Small intestine (tissue), 7 donors: ENCODE data around the gene ANKRD29. TPM values are rescaled to one million over a fixed set of nuclear protein-coding genes. Genes with fewer than 3 reads are reported as not detected.

Experiments used
- DNase-seq, 2 donors: peaks; one replicate each; pipeline versions ENCODE4 v3.0.0 to v3.0.0-alpha.2; 2013
- FAIRE-seq: peaks from 2 replicates; lab custom pipeline; 2012; peaks lifted over from hg19 to GRCh38; lab: Jason Lieb, UNC
- H3K27ac ChIP-seq, 3 donors: one replicate each; pipeline ENCODE4 v1.5.1; 2013; ENCODE audit warnings: low read length in 2 of 3, mild to moderate bottlenecking in 2 of 3, control low read depth in 1 of 3, inconsistent platforms in 1 of 3, low read depth in 1 of 3, moderate library complexity in 1 of 3
- H3K27me3 ChIP-seq, 3 donors: one replicate each; pipeline ENCODE4 v1.6.1; 2013; ENCODE audit warnings: low read length in 3 of 3, inconsistent platforms in 1 of 3; ENCODE audit not compliant: control insufficient read depth in 3 of 3, insufficient read depth in 3 of 3
- H3K36me3 ChIP-seq, 3 donors: one replicate each; pipeline ENCODE4 v1.6.1; 2013; ENCODE audit warnings: low read length in 3 of 3, inconsistent platforms in 1 of 3, low read depth in 1 of 3, mild to moderate bottlenecking in 1 of 3, moderate library complexity in 1 of 3; ENCODE audit not compliant: control insufficient read depth in 3 of 3, insufficient read depth in 2 of 3
- H3K4me1 ChIP-seq, 3 donors: one replicate each; pipeline ENCODE4 v1.6.1; 2013; ENCODE audit warnings: low read length in 2 of 3, inconsistent platforms in 1 of 3, low read depth in 1 of 3, mild to moderate bottlenecking in 1 of 3, moderate library complexity in 1 of 3; ENCODE audit not compliant: control insufficient read depth in 3 of 3, insufficient read depth in 2 of 3
- H3K4me3 ChIP-seq, 3 donors: one replicate each; pipeline ENCODE4 v1.5.1; 2013; ENCODE audit warnings: low read length in 3 of 3, control low read depth in 1 of 3, inconsistent platforms in 1 of 3, low read depth in 1 of 3, mild to moderate bottlenecking in 1 of 3, moderate library complexity in 1 of 3
- H3K9me3 ChIP-seq, 2 donors: one replicate each; pipeline ENCODE4 v1.6.1; 2013; ENCODE audit warnings: low read depth in 1 of 2, low read length in 1 of 2; ENCODE audit not compliant: control insufficient read depth in 2 of 2, insufficient read depth in 1 of 2
- WGBS, 3 donors: extraction: QIAGEN DNeasy Blood & Tissue Kit; methylation state at CpG; one replicate each; pipeline ENCODE4 v1.1.7; 2013; 5-methylcytosine and 5-hydroxymethylcytosine counted together
- polyA plus RNA-seq, 4 donors: library from polyadenylated mRNA; stranded (reverse) in 3 of 4; unstranded in 1 of 4; fragments of 200-250 nt in 3 of 4; fragments of 120-200 nt in 1 of 4; gene quantifications; one replicate each; pipeline versions ENCODE4 v1.2.1 to v1.2.3, GENCODE V29; 2013
- donor health status: healthy with polysubstance abuse.
- donor health status: control.
- donor health status: control.
- donor health status: Bipolar disorder and iron deficiency.
- donor health status: healthy.

ANKRD29 gene
- polyA plus RNA-seq, 4 donors: 1.8 to 5.1 (median 3.2) TPM

DNA sequence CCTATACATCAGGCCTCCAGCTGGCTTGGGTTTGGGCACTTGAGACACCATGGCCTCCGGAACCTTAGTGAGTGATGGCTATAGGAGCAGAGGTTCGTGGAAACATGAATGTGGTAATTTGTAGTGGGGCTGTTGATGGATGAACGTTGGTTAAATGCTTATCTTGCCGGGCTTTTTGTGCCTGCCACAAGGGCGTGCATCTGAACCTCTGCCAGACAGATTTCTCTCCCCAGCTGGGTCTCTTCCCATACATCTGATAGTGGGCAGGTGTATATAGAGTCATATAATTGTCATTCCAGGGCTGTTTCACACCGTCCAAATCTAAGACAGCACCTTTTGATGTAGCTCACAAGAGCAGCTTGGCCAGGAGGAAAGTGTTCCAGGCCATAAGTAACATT lies 41.3 kb upstream of the ANKRD29 start:
- H3K36me3 ChIP-seq: no peaks in the 10 kb centered on the region
- FAIRE-seq: no peak
- no peaks in the 10 kb centered on the region for H3K4me1 ChIP-seq
- H3K9me3 ChIP-seq: peaks cover 0 to 5% of the 10 kb centered on the region in 2 donors
- H3K27ac ChIP-seq: no peak overlapping the region
- WGBS, 3 donors: 24 to 48% (median 40%) methylated on average over 6 of the region's 6 CpGs
- DNase-seq: no peak
- H3K4me3 ChIP-seq: no peak overlapping the region
- no peaks in the 10 kb centered on the region for H3K27me3 ChIP-seq

DNA sequence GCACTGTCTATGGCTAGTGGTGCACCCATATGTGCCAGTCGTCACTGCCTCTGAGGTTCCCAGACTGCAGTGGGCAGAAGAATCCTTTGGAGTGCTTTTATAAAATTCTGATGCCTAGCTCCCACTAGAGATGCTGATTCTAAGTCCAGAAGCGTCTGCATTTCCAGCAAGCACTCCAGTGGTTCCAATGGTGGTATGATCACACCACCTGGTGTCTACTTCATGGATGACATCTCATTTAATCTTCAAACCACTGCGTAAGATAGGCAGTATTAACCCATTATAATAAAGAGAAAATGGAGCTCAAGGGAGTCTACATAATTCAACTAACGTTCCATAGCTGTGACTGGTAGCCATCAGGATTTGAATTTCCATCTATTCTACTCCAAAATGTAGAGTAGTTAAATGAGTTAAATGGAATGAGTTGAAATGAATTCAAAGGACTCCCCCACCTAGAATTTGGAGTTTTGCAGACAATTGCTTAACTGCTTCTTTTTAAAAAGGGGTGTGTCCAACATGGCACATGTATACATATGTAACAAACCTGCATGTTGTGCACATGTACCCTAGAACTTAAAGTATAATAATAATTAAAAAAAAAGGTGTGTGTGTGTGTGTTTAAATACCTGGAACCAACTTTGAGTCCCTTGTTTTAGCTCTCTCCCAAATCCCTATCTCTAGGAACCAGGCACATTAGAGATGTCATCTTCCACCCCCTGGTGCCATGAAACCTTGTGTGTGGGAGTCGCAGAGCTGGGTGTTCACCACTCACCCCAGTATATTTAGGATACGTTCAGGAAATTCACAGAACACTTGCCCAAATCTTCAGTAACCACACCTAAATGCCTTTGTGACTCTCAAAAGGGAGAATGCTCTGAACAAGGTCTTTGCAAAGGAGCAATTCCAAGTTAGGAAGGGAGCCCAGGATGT lies 40.6 kb upstream of the ANKRD29 start:
- Histone ChIP-seq H3K9me3 (peaks cover 0 to 5% of the 10 kb centered on the region in 2 donors), H3K27me3 (no peaks in the 10 kb centered on the region), H3K4me3 (no peak overlapping the region), H3K4me1 (no peaks in the 10 kb centered on the region), H3K27ac (no peak overlapping the region), H3K36me3 (no peaks in the 10 kb centered on the region)
- FAIRE-seq (no peak), DNase-seq (peak; percentile 70 to 75)
- 37 to 48% (median 45%) methylated on average over 6 of the region's 6 CpGs for WGBS, 3 donors

DNA sequence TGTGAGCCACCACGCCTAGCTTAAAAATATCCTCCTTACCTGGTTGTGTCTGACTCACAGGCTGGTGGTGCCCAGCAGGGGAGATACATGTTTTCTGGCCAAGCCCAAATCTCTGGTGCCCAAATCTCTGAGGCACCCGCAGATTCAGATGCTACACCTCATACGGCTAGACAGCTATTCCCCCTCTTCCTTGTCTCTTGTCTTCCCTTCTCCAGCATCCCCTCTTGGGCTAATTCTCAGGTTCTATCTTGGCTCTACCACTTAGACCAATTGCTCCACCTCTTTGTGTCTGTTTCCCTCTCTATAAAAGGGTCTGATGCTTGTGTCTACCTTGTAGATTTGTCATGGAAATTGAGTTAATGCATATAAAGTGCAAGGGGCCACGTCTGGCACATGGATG lies 39.9 kb upstream of the ANKRD29 start:
- no peak for DNase-seq

DNA sequence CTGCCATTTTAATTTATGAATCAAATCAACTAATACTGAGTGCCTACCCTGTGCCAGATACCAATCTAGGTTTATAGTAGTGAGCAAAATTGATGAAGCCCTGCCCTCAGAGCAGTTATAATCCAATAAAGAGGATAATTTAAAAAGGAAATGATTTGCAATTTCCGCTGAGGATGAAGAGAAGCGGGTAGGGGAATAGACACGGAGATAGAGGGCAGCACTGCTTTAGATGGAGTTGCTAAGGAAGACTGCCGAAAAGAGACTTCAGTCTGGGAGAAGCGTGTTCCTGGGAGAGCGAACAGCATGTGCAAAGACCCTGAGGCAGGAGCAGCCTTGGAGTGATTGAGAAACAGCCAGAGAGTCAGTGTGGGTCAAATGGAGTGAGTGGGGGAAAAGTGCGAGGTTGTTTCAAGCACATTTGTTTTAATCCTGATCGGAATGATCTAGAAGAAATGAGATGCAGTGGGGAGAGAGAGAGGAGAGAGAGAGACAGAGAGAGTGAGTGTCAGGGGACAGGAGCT lies 38.9 kb upstream of the ANKRD29 start:
- FAIRE-seq: no peak
- no peak overlapping the region for H3K4me3 ChIP-seq
- no peaks in the 10 kb centered on the region for H3K9me3 ChIP-seq
- no peaks in the 10 kb centered on the region for H3K36me3 ChIP-seq
- 92 to 96% (median 92%) methylated on average over 8 of the region's 8 CpGs for WGBS, 3 donors
- H3K27ac ChIP-seq: no peak overlapping the region
- DNase-seq: no peak
- H3K27me3 ChIP-seq: no peaks in the 10 kb centered on the region
- no peaks in the 10 kb centered on the region for H3K4me1 ChIP-seq

More for the DNA sequence above, 39.9 kb upstream of the ANKRD29 start:
- no peak for FAIRE-seq
- Histone ChIP-seq H3K4me3 (no peak overlapping the region), H3K9me3 (peaks cover 0 to 5% of the 10 kb centered on the region in 2 donors), H3K27ac (no peak overlapping the region), H3K36me3 (no peaks in the 10 kb centered on the region), H3K4me1 (no peaks in the 10 kb centered on the region), H3K27me3 (no peaks in the 10 kb centered on the region)
- 80 to 85% (median 84%) methylated on average over 4 of the region's 4 CpGs for WGBS, 3 donors

DNA sequence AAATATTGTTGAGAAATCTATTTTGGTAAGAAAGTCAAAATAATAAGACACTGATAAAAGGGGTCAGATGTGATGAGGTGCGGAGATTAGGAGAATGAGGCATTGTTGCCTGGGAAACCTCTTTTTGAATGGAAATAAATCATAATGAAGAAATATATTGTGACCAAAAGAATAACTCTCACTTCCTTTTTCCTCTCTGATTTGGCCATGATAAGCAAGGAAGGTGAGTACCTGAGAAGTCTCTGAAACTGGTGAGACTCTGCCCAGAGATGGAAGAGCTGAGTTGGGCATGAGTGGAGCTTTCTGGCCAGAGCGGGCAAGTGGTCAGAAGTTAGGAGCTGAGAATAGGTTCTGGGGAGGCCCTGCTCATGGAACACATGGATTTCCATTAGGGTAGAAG lies 38.3 kb upstream of the ANKRD29 start:
- 50 to 70% (median 50%) methylated on average over 2 of the region's 2 CpGs for WGBS, 3 donors
- H3K4me1 ChIP-seq: no peaks in the 10 kb centered on the region
- H3K36me3 ChIP-seq: no peaks in the 10 kb centered on the region
- no peak for FAIRE-seq
- H3K27ac ChIP-seq: no peak overlapping the region
- H3K27me3 ChIP-seq: no peaks in the 10 kb centered on the region
- no peak overlapping the region for H3K4me3 ChIP-seq
- H3K9me3 ChIP-seq: no peaks in the 10 kb centered on the region
- DNase-seq: no peak

DNA sequence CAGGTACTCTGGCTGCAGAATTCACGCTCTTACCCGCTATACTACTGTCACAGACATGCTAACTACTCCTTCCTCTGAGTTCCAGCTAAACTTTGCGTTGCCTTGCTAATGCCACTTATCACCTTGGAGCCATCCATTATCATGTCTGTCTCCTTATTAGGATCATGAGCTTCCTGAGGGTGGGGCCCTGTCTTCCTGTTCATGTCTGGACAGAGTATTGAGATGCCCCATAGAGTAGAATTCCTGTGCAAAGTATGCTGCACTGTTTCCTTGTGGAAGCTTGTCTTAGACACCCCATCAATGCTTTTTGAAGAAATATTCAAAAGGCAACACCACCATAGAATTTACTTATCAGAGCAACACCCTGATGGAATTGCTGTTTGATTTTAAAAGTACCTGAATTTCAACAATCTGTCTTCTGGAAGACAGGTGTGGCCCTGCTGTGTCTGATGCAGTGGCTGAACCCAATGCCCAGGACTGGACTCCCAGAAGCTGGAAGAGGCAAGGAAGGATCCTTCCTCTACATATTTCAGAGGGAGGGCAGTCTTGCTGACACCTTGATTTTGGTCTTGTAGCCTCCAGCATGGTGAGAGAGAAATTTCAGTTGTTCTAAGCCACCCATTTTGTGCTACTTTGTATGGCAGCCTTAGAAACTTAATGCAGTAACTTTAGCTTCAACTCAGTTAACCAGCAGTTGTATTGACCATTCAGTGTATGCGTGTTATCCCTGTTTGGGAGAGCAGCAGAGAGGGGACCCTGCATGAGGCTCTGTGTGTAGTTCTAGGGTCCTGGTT lies 32.1 kb upstream of the ANKRD29 start:
- H3K4me1 ChIP-seq: peaks cover 0 to 3% (median 0%) of the 10 kb centered on the region in 3 donors
- peaks cover 0 to 8% (median 2%) of the 10 kb centered on the region in 3 donors for H3K27me3 ChIP-seq
- no peaks in the 10 kb centered on the region for H3K9me3 ChIP-seq
- DNase-seq: no peak
- no peaks in the 10 kb centered on the region for H3K36me3 ChIP-seq
- WGBS, 3 donors: 90 to 95% (median 93%) methylated on average over 4 of the region's 4 CpGs
- no peak overlapping the region for H3K4me3 ChIP-seq
- FAIRE-seq: no peak
- H3K27ac ChIP-seq: no peak overlapping the region

DNA sequence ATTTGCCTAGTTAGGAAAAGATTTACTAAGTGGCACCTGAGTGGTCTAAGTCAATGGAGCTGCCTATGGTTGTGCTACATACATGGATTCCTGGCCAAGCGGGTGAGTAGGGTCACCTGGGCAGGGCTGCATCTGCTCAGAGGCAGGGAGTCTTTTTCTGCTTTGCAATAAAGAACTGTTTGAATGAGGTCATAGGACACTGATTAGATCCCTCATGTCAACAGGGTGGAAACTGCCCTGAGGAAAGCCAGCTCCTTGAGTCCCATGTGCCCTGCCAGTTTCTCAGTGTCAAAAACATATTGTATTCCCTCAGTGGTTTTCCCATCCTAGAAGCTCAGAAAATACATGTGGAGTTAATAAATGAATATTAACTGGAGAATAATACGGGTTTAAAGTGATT lies 31.1 kb upstream of the ANKRD29 start:
- H3K27ac ChIP-seq: no peak overlapping the region
- H3K4me3 ChIP-seq: no peak overlapping the region
- H3K4me1 ChIP-seq: peaks cover 0 to 7% (median 0%) of the 10 kb centered on the region in 3 donors
- H3K36me3 ChIP-seq: no peaks in the 10 kb centered on the region
- no peak for FAIRE-seq
- peak; percentile 53 to 54 for DNase-seq
- no peaks in the 10 kb centered on the region for H3K9me3 ChIP-seq
- H3K27me3 ChIP-seq: peaks cover 0 to 15% (median 4%) of the 10 kb centered on the region in 3 donors
- WGBS, 3 donors: 56 to 85% (median 69%) methylated on average over 2 of the region's 2 CpGs

DNA sequence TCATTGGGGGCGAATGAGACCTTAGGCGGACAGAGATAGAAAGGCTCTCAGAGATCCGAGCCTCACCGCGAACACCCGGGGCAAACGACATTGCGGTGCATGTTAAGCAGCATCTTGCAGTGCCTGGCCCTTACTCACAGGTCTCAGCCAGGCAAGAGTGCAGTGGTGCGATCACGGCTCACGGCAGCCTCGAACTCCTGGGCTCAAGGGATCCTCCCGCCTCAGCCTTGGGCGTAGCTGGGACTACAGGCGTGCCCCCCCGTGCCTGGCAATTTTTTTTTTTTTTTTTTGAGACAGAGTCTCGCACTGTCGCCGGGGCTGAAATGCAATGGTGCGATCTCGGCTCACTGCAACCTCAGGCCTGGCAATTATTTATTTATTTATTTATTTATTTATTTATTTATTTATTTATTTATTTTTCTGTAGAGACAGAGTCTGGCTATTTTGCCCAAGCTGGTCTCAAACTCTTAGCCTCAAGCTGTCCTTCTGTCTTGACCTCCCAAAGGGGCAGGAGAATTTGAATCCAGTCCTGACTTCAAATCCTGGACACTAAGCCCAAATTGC lies 27.9 kb upstream of the ANKRD29 start:
- H3K4me1 ChIP-seq: peaks cover 0 to 10% (median 0%) of the 10 kb centered on the region in 3 donors
- H3K9me3 ChIP-seq: no peaks in the 10 kb centered on the region
- H3K27me3 ChIP-seq: peaks cover 0 to 25% (median 4%) of the 10 kb centered on the region in 3 donors
- 73 to 84% (median 82%) methylated on average over 21 of the region's 21 CpGs for WGBS, 3 donors
- FAIRE-seq: no peak
- no peak overlapping the region for H3K27ac ChIP-seq
- H3K4me3 ChIP-seq: peak overlapping the region in 2 of 3 donors; percentile 36 to 77
- no peak for DNase-seq
- H3K36me3 ChIP-seq: no peaks in the 10 kb centered on the region
